Uterus (tissue), 4 donors: ENCODE results near the gene ABCC12. TPM values are rescaled to one million over a fixed set of nuclear protein-coding genes. Genes with fewer than 3 reads are reported as not detected.

Source experiments
- DNase-seq, 2 donors: peaks; one replicate each; pipeline ENCODE4 v3.0.0-alpha.2; 2019 to 2020
- H3K27ac ChIP-seq, 2 donors: fragments of 200-600 bp; sonication (generic); 1 replicate in 1 of 2; 2 replicates in 1 of 2; pipeline ENCODE4 v1.5.1; 2016 to 2018
- H3K27me3 ChIP-seq, 2 donors: fragments of 200-600 bp; sonication (generic); one replicate each; pipeline ENCODE4 v1.5.1; 2018 to 2019; ENCODE audit warnings: control low read depth in 1 of 2
- H3K36me3 ChIP-seq, 2 donors: fragments of 200-600 bp; sonication (generic); one replicate each; pipeline ENCODE4 v1.5.1; 2019; ENCODE audit warnings: control low read depth in 1 of 2
- H3K4me1 ChIP-seq, 2 donors: fragments of 200-600 bp; sonication (generic); one replicate each; pipeline ENCODE4 v1.5.1; 2018 to 2019; ENCODE audit warnings: control low read depth in 1 of 2
- H3K4me3 ChIP-seq, 2 donors: fragments of 200-600 bp; sonication (generic); 1 replicate in 1 of 2; 2 replicates in 1 of 2; pipeline ENCODE4 v1.5.1; 2018 to 2019; ENCODE audit warnings: mild to moderate bottlenecking in 1 of 2
- H3K9me3 ChIP-seq, 2 donors: fragments of 200-600 bp; sonication (generic); one replicate each; pipeline ENCODE4 v1.5.1; 2019; ENCODE audit warnings: control low read depth in 1 of 2
- POLR2A ChIP-seq, 2 donors: fragments of 450-650 bp; IDR thresholded peaks; one replicate each; pipeline ENCODE4 v1.6.1; 2016; ENCODE audit warnings: antibody characterized with exemption in 2 of 2, mild to moderate bottlenecking in 1 of 2, moderate library complexity in 1 of 2
- intact Hi-C: fragments of 100-400 bp; cut with DNase I; formaldehyde crosslinking; loops from one replicate; pipeline ENCODE4 v1.15.1; 2023; ENCODE audit warnings: low total_unique reads
- total RNA-seq, 4 donors: library from RNA; depleted of rRNA in 3 of 4; stranded (reverse); fragments of >200 nt in 3 of 4; gene quantifications; one replicate each; pipeline versions ENCODE4 v1.1.0 to v1.2.4, GENCODE V29; 2014 to 2023
- TF ChIP-seq, protein P1 (sequence below), 4 experiments: fragments of 200-600 bp in 2 of 4; fragments of 450-650 bp in 2 of 4; sonication (generic) in 2 of 4; IDR thresholded peaks; one replicate each; pipeline ENCODE4 v1.5.1; 2016 to 2019; ENCODE audit warnings: antibody characterized with exemption in 4 of 4, mild to moderate bottlenecking in 2 of 4, moderate library complexity in 1 of 4
- donor health status: DM: yes; HTN: yes; CAD: no.

ABCC12 gene
- total RNA-seq, 4 donors from 2014 or later = not detected

DNA sequence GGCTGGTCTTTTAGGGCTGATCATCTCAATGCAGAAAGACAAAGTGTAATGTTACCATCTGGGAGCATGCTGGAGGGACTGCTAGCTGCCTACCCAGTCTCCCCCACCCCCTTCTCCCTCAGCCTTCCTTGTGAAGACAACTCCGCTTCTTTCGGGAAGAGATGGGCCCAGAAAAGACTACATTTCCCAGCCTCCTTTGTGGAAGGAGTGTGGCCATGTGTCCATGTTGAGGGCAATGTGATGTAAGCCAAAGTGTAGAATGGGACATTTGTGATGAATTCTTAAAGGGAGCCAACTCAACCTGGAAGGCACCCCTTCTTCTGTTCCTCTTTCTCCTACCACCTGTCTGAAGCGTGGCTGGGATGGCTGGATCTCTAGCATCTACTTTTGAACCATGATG, 16.3 kb downstream of the ABCC12 start:
- DNase-seq = no peak
- Histone ChIP-seq H3K27me3 (no peaks in the 10 kb centered on the region), H3K9me3 (no peaks in the 10 kb centered on the region), H3K27ac (no peak overlapping the region), H3K4me1 (no peaks in the 10 kb centered on the region), H3K36me3 (no peaks in the 10 kb centered on the region), H3K4me3 (no peak overlapping the region)
- TF ChIP-seq, protein P1, sequence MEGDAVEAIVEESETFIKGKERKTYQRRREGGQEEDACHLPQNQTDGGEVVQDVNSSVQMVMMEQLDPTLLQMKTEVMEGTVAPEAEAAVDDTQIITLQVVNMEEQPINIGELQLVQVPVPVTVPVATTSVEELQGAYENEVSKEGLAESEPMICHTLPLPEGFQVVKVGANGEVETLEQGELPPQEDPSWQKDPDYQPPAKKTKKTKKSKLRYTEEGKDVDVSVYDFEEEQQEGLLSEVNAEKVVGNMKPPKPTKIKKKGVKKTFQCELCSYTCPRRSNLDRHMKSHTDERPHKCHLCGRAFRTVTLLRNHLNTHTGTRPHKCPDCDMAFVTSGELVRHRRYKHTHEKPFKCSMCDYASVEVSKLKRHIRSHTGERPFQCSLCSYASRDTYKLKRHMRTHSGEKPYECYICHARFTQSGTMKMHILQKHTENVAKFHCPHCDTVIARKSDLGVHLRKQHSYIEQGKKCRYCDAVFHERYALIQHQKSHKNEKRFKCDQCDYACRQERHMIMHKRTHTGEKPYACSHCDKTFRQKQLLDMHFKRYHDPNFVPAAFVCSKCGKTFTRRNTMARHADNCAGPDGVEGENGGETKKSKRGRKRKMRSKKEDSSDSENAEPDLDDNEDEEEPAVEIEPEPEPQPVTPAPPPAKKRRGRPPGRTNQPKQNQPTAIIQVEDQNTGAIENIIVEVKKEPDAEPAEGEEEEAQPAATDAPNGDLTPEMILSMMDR (IDR thresholded peaks at IDR 0.05) = no peak
- TF ChIP-seq POLR2A (IDR thresholded peaks at IDR 0.05) = no peak
- intact Hi-C loops = no loop called here

DNA sequence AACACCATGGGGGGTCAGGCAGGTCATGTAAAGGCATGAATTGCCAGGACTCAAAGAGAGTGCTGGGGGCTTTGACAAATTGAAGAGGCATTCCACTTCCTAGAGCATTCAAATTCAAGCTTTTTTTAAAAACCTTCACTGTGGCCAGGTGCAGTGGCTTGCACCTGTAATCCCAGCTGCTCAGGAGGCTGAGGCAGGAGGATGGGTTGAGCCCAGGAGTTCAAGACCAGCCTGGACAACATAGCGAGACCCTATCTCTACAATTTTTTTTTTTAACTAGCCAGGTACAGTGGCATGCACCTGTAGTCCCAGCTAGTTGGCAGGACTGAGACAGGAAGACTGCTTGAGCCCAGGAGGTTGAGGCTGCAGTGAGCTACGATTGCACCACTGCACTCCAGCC, 17.2 kb downstream of the ABCC12 start:
- Histone ChIP-seq H3K27me3 (no peaks in the 10 kb centered on the region), H3K4me1 (no peaks in the 10 kb centered on the region), H3K4me3 (no peak overlapping the region), H3K27ac (no peak overlapping the region), H3K9me3 (no peaks in the 10 kb centered on the region), H3K36me3 (no peaks in the 10 kb centered on the region)
- intact Hi-C loops = no loop called here
- TF ChIP-seq POLR2A (IDR thresholded peaks at IDR 0.05) = no peak
- TF ChIP-seq, protein P1 (IDR thresholded peaks at IDR 0.05) = no peak
- no peak for DNase-seq

DNA sequence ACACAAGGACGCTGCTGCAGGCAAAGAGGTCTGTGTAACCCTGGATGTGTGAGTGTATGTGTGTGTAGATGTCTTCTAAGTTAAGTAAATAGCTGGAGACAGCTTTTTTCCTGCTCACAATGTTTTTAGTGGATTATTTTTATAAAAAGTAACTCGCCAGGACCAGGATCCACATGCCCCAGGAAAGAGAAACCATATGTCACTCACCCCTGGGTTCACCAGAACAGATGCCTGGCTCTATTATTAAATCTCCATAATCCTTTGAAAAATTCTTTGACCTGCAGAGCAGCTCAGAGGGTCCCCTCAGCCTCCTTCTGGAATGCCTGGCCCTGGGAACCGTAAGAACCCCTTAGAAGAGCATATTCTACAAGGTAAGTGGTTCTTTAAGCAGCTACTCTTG, 18.0 kb downstream of the ABCC12 start:
- Histone ChIP-seq H3K27me3 (no peaks in the 10 kb centered on the region), H3K4me1 (no peaks in the 10 kb centered on the region), H3K27ac (no peak overlapping the region), H3K4me3 (no peak overlapping the region), H3K9me3 (no peaks in the 10 kb centered on the region), H3K36me3 (no peaks in the 10 kb centered on the region)
- intact Hi-C loops = no loop called here
- no peak for TF ChIP-seq POLR2A (IDR thresholded peaks at IDR 0.05)
- TF ChIP-seq, protein P1 (IDR thresholded peaks at IDR 0.05) = no peak
- DNase-seq = no peak

DNA sequence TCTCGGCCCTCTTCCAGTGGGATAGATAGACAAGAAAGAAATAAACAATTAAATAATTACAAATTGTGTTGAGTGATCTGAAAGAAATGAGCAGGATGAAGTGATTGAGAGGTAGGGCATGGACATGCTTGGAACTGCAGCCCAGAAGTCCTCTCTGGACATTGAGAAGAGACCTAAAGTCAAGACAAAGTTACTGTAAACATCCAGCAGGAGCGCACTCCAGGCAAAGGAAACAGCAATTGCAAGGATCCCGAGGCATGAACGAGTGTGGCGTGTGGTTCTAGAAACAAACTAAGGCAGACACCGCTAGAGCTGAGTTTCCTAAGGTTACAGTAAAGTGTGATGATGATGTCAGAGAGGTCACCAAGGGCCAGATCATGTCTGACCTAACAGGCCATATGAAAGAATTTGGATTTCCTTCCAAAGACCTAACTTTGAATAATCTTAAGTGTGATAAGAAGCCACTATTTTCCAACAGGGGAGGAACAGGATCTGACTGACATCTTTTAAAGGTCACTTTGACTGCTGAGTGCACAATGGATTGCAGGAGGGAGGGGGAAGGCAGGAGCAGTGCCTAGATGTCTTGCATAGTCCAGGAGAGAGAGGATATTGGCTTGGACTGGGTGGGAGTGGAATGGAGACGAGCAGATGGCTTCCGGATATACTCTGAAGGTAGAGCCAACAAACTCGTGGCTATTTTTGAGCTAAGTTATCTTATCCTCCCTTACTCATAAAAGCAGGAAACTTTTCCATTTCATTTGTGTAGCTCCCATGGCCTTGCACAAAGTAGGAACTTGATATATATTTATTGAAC, 19.0 kb downstream of the ABCC12 start:
- TF ChIP-seq, protein P1 (IDR thresholded peaks at IDR 0.05) = no peak
- no peak for TF ChIP-seq POLR2A (IDR thresholded peaks at IDR 0.05)
- DNase-seq = no peak
- Histone ChIP-seq H3K4me1 (no peaks in the 10 kb centered on the region), H3K27ac (no peak overlapping the region), H3K9me3 (no peaks in the 10 kb centered on the region), H3K4me3 (no peak overlapping the region), H3K36me3 (no peaks in the 10 kb centered on the region), H3K27me3 (no peaks in the 10 kb centered on the region)
- intact Hi-C loops = no loop called here

DNA sequence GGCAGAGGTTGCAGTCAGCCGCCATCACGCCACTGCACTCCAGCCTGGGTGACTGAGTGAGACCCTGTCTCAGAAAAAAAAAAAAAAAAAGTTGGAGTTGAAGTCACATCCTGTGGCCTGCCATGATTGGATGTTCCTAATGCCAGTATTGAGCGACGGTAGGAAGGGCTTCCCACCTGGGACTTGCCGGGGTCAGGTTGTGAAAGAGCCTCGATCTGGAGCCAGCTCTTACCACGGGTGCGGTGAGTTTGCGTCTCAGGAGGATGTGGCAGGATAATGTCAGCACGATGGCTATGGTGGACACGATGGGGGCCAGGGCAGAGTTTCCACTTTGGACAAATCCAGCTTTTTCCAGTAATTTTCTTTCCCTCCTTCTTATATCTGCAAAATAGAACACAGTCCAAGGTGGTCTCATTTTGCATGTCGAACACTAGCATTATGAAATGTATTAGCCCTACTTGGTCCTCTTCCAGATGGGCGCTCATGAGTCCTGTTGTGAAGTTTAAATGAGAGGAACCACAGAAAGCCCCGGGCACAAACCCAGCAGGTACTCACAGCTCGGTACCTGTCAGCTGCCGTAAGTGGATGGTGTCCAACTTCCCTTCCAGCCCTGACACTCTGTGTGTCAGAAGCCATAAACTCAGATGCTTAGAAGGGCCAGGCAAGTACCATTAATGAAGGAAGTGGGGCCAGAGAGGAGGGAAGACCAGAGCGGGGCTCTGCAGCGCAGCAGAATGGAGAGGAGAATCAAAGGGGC, 22.2 kb downstream of the ABCC12 start:
- TF ChIP-seq, protein P1 (IDR thresholded peaks at IDR 0.05) = no peak
- no peak for TF ChIP-seq POLR2A (IDR thresholded peaks at IDR 0.05)
- H3K4me3 ChIP-seq = no peak overlapping the region
- H3K9me3 ChIP-seq = no peaks in the 10 kb centered on the region
- DNase-seq = no peak
- no peaks in the 10 kb centered on the region for H3K36me3 ChIP-seq
- H3K27me3 ChIP-seq = no peaks in the 10 kb centered on the region
- H3K27ac ChIP-seq = no peak overlapping the region
- no peaks in the 10 kb centered on the region for H3K4me1 ChIP-seq
- intact Hi-C loops = no loop called here
